ENCODE measurements around the gene GMPPA. TPM values are rescaled to one million over a fixed set of nuclear protein-coding genes. Genes with fewer than 3 reads are reported as not detected.

The GMPPA gene
- total RNA-seq, 1 donor from 2014 or later: 29.9 TPM

- no peaks in the 10 kb centered on the region for H3K9me3 ChIP-seq
- H3K27me3 ChIP-seq (ENCODE audit: low read depth): peaks cover 79% of the 10 kb centered on the region
- H3K27ac ChIP-seq: no peak overlapping the region
- TF ChIP-seq, protein P1, sequence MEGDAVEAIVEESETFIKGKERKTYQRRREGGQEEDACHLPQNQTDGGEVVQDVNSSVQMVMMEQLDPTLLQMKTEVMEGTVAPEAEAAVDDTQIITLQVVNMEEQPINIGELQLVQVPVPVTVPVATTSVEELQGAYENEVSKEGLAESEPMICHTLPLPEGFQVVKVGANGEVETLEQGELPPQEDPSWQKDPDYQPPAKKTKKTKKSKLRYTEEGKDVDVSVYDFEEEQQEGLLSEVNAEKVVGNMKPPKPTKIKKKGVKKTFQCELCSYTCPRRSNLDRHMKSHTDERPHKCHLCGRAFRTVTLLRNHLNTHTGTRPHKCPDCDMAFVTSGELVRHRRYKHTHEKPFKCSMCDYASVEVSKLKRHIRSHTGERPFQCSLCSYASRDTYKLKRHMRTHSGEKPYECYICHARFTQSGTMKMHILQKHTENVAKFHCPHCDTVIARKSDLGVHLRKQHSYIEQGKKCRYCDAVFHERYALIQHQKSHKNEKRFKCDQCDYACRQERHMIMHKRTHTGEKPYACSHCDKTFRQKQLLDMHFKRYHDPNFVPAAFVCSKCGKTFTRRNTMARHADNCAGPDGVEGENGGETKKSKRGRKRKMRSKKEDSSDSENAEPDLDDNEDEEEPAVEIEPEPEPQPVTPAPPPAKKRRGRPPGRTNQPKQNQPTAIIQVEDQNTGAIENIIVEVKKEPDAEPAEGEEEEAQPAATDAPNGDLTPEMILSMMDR (IDR thresholded peaks at IDR 0.05): no peak
- H3K4me1 ChIP-seq: peaks cover 16% of the 10 kb centered on the region
- no peak for ATAC-seq
- H3K36me3 ChIP-seq: no peaks in the 10 kb centered on the region
- no peak overlapping the region for H3K4me3 ChIP-seq
- intact Hi-C loops (cut with DNase I): no loop called here
- no peak for DNase-seq
Observed at GRCh38 chr2:219493086-219493485, 5.6 kb upstream of the GMPPA start.

GRCh38 chr2:219494952-219495530 lies 3.6 kb upstream of the GMPPA start:
- Histone ChIP-seq H3K27me3 (ENCODE audit: low read depth) (peaks cover 68% of the 10 kb centered on the region), H3K9me3 (no peaks in the 10 kb centered on the region), H3K4me1 (peaks cover 26% of the 10 kb centered on the region), H3K36me3 (no peaks in the 10 kb centered on the region), H3K27ac (no peak overlapping the region), H3K4me3 (no peak overlapping the region)
- no peak for ATAC-seq
- TF ChIP-seq, protein P1 (IDR thresholded peaks at IDR 0.05): no peak
- intact Hi-C loops (cut with DNase I): no loop called here
- no peak for DNase-seq

- ATAC-seq: no peak
- DNase-seq: no peak
- Histone ChIP-seq H3K36me3 (no peaks in the 10 kb centered on the region), H3K9me3 (no peaks in the 10 kb centered on the region), H3K27me3 (ENCODE audit: low read depth) (peaks cover 62% of the 10 kb centered on the region), H3K4me3 (no peak overlapping the region), H3K27ac (no peak overlapping the region), H3K4me1 (peaks cover 29% of the 10 kb centered on the region)
- TF ChIP-seq, protein P1 (IDR thresholded peaks at IDR 0.05): peak; percentile 41
- intact Hi-C loops (cut with DNase I): no loop called here
Observed at GRCh38 chr2:219495531-219496122, 3.1 kb upstream of the GMPPA start.

DNA sequence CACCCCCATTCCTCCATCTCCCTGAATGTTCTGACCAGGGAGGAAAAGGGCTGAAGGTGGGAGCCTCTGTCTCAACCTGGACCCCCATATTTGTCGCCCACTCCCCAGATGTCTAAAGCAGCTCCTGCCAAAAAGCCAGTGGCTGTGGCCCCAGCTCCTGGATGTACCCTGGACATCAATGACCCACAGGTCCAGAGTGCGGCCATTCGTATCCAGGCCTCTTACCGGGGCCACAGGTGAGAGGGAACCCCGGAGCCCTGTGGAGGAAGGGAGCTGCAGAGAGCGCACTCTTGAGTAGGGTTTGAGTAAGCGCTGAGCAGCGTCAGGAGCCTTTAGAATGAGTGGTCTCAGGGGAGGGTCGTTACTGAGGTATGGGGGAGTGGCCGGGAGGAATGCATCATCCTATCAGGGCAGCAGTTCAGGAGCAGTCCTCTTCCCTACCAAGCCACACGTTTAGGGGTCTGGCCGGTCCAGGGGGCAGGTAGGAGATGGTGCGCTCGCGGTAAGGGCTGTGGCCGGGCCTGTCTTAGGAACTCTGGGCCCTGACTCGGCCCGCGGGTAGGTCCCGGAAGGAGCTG lies 2.4 kb upstream of the GMPPA start:
- Histone ChIP-seq H3K27me3 (ENCODE audit: low read depth) (peaks cover 57% of the 10 kb centered on the region), H3K4me3 (peak overlapping the region; percentile 80)
- intact Hi-C loops (cut with DNase I): no loop called here

GRCh38 chr2:219496825-219497494 lies 1.7 kb upstream of the GMPPA start:
- Histone ChIP-seq H3K27ac (no peak overlapping the region), H3K36me3 (peaks cover 3% of the 10 kb centered on the region), H3K9me3 (no peaks in the 10 kb centered on the region), H3K27me3 (ENCODE audit: low read depth) (peaks cover 51% of the 10 kb centered on the region), H3K4me3 (peak overlapping the region; percentile 80), H3K4me1 (peaks cover 29% of the 10 kb centered on the region)
- TF ChIP-seq, protein P1 (IDR thresholded peaks at IDR 0.05): no peak
- no peak for DNase-seq
- ATAC-seq: no peak
- intact Hi-C loops (cut with DNase I): no loop called here

More for the DNA sequence above, 2.4 kb upstream of the GMPPA start:
- Histone ChIP-seq H3K9me3 (no peaks in the 10 kb centered on the region), H3K36me3 (no peaks in the 10 kb centered on the region), H3K27ac (no peak overlapping the region), H3K4me1 (peaks cover 29% of the 10 kb centered on the region)
- TF ChIP-seq, protein P1 (IDR thresholded peaks at IDR 0.05): no peak
- ATAC-seq: no peak
- no peak for DNase-seq
